IPS-NIHi11 (cell line): ENCODE data around the gene VPS4A.
"Not testable (repeated sequence)": the region's sequence is repeated elsewhere in the genome, so short reads cannot be mapped to it uniquely, and the experiment has no call there.

ENCODE experiments used
- DNase-seq: peaks from one replicate; pipeline ENCODE4 v3.0.0; 2012; ENCODE audit warnings: mixed read lengths, low spot score

The VPS4A gene

DNA sequence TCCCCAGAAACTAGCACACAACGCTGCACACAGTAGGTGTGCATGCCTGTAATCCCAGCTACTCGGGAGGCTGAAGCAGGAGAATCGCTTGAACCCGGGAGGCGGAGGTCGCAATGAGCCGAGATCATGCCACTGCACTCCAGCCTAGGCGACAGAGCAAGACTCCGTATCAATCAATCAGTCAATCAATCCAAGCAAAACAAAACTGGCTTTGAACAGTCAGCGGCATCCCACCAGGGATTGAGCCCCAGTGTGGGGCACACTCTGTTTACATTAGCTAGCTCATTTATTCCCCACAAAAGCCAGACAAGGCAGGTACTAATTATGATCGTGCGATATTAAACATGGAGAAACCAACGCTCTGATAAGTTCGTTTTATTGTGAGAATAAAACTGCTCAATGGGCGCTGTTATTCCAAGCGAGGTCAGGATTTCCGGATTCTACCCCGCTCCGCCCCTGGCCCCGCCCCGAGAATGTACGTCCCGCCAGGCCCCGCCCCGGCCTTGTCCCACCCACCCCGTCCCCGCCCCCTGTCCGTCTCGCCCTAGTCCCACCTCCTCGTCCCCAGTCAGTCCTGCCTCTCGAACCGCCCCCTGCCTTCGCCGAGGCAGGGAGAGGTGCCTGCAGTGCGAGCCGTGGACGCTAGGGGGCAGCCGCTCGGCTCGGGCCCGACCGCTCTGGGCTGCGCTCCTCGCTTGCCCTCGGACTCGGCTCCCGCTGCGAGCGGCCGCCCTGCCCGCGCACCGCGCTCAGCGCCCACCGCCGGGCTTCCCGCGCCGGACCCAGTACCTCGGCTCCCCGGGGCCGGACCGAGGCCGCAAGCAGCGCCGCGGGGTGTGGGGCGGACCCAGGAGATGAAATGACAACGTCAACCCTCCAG, at the start of gene VPS4A:
Gene VPS4A, plus strand, starts transcription at position 698 of the 880 bp plus-strand sequence. Its CDS starts 162 bp downstream, at position 860.
- peak; percentile 98 for DNase-seq

DNA sequence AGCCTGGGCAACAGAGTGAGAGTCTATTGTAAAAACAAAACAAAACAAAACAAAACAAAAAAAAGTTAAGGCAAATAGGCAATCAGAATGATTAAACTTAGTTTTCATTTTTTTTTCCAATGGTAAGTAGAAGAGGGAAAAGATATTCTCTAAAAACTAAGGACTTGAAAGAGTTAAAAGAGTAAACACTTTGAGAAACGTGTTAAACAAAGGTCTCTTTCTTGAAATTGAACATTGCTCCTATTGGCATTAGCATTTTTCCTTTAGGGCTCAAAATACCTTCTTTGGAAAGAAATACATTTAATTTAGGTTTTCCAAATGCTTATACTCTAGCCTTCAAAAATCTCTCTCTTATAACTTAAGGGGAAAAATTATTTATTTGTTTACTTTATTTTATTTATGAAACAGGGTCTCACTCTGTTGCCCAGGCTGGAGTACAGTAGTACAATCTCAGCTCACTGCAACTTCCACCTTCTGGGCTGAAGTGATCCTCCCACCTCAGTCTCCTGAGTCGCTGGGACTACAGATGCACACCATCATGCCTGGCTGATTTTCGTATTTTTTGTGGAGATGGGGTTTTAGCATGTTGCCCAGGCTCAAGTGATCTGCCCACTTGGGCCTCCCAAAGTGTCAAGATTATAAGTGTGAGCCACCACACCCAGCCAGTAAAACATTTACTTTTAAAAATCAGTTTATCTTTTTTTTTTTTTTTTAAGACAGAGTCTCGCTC, 44.7 kb upstream of the VPS4A start:
- no peak for DNase-seq

DNA sequence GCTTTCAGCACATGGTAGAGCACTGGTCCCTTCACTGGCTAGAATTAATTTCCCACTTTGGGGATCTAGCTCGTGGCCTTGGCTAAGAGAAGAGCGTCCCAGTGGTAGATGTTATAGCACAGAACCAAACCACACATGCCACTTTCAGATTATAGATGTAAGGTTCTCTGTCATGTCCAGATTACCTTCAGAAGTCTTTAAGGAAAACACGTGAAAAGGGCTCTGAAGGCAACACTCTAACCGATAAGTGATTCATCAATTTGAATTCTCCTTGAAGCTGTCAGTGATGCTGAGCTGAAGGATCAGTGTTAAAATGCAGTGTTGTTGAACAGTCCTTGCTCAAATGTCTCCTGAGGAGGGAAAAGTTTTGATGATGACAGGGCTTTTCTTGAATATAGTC, 43.5 kb upstream of the VPS4A start:
- DNase-seq, result no peak

DNA sequence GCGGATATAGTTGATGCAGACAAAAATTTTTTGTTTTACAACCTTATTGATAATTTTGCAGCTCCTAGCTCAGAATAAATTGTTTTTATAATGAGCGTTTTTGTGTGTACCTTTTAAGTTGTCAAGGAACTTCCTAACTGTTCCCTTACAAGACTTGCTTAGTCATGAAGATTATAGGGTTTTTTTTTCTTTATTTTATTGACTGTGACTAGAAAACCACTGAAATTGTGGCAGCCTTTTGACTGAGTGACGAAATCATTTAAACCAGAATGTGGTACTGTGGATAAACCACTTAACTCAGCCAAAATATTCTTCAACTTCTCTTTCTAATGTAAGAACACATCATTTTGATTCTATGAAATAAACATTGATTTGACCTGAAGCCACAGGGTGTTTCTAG, 40.8 kb upstream of the VPS4A start:
- DNase-seq, result no peak

DNA sequence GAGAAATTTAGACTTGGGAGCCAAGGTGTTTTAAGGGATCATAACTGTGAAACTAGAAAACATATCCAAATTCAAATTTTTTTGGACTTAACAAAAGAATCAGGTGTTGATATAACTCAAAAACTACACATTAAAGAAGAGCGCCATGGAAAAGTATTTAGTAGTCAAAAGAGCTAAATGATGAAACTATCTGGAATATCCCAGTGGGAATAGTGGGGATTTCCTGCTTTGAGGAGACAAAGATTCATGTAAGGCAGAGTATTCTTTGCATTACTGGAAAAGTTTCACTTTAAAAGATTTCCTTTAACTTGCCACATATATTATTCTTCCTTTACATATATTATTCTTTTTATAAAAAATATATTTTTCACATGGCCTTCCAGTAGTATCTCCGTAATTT, 40.3 kb upstream of the VPS4A start:
- no peak for DNase-seq

DNA sequence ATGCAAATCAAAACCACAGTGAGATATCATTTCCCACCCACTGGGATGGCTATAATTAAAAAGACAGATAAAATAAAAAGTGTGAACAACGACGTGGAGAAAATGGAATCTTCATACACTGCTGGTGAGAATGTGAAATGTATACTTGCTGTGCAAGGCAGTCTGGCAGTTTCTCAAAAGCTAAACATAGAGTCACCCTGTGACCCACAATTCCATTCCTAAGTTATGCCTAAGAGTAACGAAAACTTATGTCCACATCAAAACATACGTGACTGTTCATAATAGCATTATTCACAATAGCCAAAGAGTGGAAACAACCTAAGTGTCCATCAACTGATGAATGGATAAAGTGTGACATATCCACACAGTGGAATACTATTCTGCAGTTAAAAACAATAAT, 38.1 kb upstream of the VPS4A start:
- DNase-seq, result no peak

DNA sequence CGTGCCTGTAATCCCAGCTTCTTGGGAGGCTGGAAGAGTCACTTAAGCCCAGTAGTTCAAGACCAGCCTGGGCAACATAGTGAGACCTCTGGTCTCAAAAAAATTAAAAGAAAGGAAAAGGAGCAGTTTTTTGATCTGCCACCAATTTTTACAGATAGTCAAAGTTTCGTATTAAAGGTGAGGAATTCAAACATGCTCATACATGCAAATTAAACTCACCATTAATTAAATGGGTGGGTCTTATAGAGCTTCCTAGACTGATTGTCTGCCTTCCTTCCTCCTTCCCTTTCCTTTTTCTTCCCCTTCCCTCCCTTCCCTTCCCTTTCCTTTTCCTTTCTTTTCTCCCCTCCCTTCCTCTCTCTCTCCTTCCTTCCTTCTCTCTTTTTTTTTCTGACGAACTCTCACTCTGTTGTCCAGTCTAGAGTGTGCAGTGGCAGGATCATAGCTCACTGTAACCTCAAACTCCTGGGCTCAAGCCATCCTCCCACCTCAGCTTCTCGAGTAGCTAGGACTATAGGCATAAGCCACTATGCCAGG, 36.4 kb upstream of the VPS4A start:
- no peak for DNase-seq

DNA sequence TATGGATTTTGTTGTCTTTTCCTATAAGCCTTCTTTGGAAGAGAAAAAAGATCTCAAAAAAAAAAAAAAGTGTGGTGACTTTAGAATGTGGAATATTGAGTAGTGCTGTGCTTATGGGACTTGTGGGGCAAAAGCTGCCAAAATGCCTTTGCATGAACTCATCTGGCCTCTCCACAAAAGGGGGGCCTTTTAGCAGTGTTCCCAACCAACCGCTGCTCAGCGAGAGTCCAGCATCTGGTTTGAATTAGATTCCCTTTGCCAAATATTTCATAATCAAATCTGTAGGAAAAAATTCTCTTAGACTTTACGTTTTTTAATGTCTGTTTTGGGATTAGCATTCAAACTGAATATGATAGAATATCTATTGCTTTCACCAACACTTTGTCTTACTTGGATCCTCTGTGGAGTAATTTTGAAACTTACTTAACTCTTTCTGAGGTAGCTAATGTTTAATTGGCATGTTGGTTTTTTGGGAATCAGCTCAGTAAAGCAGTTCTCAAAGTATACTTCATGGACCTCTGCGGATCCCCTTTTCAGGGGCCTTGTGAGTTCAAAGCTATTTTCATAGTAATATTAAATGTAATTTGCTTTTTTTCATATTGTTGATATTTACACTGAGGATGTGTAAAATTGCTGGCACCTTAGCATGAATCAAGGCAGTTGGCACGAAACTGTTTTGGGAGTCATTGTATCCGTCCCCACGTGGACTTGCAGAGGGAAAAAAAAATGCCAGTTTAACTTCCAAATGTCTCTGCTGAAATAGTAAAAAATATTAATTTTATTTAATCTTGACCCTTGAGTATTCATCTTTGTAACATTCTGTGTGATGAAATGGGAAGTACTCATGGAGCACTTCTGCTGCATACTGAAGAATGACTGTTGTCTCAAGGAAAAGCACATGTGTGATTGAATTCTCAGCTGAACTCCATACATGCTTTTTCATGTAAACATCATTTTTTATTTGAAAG, 34.7 kb upstream of the VPS4A start:
- DNase-seq, result no peak

DNA sequence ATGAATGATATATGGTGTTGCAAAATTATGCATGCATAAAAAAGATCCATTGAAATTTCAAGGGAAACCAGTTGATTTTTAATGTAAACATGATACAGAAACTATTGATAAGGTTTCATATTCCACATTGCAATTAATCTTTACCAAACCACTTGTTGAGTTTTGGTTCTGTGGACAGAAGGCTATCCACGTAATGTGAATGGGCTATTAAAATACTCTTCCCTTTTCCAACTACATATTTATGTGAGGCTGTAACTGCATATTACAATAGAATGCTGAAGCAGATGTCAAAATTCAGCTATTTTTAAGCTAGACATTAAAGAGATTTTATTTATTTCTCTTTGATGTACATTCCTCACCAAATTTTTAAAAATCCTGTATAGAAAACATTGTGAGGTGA, 33.7 kb upstream of the VPS4A start:
- DNase-seq, result no peak

DNA sequence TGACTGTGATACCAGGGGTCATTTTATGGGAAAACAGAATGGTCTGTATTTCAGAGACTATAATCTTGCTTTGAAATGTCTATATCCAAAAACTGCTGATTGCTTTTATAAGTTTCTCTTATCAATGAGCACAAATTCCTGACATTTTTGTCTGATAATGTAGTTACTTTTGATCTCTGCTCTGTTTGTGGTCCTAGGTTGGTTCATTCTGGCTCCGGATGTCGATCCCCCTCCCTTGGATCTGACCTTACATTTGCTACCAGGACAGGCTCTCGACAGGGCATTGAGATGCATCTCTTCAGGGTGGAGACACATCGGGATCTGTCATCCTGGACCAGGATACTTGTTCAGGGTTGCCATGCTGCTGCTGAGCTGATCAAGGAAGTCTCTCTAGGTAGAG, 27.3 kb upstream of the VPS4A start:
- DNase-seq, result no peak

DNA sequence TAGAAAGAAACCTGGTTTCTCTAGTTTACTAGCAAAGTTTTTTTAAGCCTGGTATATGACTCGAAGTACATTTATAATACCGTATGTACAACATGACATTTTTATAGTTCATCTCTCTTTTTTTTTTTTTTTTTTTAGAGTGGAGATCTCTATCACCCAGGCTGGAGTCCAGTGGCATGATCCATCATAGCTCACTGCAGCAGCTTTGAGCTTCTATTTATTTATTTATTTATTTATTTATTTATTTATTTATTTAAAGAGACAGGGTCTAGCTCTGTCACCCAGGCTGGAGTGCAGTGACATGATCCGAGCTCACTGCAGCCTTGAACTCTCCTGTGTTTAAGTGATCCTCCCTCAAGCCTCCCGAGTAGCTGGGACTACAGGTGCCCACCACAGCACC, 25.9 kb upstream of the VPS4A start:
- no peak for DNase-seq

DNA sequence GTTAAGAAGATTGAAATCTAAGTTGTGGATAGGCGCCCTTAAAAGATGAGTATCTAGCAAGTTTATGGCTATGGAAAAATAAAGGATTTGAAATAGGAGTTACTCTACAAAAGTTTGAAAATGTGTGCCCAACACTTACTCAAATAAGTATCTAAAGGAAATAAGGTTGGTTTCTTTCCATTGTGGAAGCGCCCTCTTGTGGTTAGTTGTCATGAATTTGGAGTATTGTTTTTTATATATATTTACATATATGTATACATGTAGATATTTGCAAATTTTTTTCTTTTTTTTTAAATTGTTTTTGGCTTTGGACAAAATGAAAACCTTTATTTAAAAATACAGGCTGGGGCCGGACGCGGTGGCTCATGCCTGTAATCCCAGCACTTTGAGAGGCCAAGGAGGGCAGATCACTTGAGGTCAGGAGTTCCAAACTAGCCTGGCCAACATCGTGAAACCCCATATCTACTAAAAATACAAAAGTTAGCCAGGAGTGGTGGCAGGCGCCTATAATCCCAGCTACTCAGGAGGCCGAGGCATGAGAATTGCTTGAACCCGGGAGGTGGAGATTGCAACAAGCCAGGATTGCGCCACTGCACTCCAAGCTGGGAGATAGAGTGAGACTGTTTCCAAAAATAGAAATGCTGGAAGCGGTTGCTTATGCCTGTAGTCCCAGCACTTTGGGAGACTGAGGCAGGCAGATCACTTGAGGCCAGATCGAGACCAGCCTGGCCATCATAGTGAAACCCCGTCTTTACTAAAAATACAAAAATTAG, 24.0 kb upstream of the VPS4A start:
- peak; percentile 28 for DNase-seq

DNA sequence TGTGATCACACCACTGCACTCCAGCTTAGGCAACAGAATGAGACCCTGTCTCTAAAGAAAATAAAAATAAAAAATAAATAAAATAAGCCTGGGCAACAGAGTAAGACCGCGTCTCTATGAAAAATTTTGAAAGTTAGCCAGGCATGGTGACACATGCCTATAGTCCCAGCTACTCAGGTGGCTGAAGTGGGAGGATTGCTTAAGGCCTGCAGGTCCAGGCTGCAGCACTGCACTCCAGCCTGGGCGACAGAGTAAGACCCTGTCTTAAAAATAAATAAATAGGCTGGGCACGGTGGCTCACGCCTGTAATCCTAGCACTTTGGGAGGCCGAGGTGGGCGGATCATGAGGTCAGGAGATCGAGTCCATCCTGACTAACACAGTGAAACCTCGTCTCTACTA, 19.5 kb upstream of the VPS4A start:
- DNase-seq, result not testable (repeated sequence)

DNA sequence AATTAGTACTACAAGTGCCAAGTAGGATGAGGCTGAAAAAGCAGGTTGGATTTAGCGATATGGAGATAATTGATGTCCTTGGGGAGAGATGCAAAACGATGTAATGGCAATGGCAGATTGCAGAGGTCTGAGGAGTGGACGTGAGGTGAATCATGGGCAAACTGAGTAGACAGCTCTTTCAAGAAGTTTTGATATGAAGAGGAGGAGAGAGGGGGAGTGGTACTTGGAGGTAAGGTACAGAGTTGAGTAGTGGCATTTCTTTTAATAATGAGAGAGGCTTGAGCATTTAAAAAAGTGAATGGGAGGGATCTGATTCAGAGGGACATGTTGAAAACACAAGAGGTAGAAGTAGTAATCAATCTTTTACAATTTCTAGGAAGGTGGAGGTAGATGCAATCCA, 17.7 kb upstream of the VPS4A start:
- DNase-seq, result no peak

DNA sequence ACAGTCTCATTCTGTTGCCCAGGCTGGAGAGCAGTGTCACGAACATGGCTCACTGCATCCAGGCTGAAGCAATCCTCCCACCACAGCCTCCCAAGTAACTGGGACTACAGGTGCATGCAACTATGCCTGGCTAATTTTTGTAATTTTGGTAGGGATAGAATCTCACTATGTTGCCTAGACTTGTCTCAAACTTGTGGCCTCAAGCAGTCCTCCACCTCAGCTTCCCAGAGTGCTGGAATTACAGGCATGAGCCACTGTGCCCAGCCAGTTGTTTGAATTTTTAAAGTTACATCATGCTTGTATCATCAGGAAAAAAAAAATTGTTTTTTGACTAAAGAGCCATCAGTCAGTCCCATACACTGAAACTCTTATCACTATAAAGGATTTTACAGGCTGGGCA, 17.1 kb upstream of the VPS4A start:
- no peak for DNase-seq

DNA sequence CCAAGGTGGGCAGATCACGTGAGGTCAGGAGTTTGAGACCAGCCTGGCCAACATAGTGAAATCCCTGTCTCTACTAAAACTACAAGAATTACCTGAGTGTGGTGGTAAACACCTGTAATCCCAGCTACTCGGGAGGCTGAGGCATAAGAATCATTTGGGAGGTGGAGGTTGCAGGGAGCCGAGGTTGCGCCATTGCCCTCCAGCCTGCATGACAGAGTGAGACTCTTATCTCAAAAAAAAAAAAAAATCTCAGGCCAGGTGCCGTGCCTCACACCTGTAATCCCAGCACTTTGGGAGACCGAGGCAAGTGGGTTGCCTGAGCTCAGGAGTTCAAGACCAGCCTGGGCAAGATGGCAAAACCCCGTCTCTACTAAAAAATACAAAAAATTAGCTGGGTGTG, 14.4 kb upstream of the VPS4A start:
- DNase-seq, result not testable (repeated sequence)

DNA sequence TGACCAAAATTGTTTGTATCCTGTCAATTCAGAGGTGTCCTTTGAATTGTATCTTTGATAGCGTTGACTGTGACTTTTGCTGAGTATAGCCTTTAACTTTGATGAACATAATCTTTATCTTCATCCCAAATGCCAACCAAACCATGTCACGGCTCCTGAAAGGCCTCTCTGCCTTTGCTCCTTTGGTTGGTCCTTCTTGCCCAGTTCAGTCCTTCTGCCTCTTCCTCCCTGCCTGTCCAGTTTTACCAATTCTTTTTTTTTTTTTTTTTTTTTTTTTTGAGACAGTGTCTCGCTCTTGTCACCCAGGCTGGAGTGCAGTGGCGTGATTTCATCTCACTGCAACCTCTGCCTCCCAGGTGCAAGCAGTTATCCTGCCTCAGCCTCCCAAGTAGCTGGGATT, 12.9 kb upstream of the VPS4A start:
- no peak for DNase-seq

DNA sequence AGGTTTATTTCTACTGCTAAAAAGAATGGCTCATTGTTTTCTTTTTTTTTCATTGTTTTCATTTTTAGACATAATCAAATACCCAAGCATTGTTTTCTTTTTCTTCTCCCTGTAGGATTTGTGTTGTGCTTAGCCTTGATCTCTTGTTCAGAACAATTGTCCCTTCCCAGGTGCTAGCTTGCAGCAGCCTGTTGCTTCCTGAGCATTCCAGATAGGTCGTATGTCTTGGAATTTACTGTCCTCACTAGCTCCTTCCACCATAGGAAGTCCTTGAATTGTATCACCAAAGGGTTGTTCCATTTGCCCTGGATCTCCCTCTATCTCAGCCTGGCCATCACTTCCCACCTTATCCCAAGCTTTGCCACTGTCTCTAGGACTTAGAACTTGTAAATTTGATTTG, 10.0 kb upstream of the VPS4A start:
- DNase-seq, result no peak

DNA sequence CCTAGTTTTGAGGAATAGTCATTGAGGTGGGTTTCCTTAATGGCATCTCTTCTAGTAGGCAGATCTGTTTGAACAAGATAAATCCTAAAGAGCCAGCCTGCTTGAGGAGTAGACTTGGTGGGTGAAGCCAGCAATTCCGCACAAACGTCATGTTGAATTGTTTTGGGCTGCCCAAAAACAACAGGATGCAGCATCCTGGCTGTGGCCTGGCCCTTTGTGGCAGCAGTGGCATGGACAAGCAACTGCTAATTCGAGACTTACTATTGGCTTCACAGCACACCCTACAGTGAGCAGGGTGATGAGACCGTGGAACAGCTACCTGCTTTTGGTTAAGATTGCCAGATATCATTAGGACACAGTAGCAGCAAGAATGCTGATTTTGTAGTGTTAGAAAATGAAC, 9.3 kb upstream of the VPS4A start:
- DNase-seq, result no peak

DNA sequence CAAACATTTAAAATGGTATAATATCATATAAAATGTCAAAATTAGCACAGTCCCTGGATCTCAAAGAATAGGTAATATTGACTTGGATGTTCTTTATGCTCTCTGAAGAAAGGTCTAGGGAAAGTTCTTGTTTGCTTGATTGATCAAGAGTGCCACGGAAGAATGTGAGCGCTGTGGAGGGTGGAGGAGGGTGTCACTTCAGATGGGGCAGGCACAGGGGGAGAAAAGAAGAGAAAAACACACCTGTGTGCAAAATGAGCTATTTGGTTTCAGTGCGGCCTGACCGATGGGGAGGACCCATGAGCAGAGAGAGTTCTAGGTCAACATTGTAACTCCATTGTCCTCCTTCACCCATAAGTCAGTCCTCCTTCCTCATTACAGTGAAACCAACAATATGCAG, 8.8 kb upstream of the VPS4A start:
- DNase-seq, result no peak

DNA sequence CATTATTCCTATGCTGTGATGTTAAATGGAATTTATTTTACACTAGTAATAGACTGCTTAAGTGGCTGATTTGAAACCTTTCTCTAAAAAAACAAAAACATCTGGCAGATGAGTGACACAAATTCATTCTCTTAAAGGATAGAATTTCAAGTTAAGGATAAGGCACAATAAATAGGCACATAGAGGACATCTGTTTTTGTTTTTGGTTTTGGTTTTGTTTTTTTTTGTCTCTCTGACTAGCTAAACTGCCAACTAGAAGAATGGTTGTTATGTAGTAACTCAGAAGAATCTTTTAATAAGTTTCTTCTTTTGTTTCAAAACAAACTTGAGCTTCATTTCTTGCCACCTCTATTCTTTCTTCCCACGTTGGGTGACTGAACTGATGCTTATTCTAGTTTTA, 5.1 kb upstream of the VPS4A start:
- DNase-seq, result no peak
